HEK293T (cell line): ENCODE results near the gene CPED1.

Experiments used
- CTCF ChIA-PET: fragments of 350-600 bp; formaldehyde crosslinking; extraction: SDS; loops from one replicate; lab custom pipeline; 2021; ENCODE audit warnings: antibody characterized with exemption, inconsistent platforms; lab: Yijun Ruan, JAX
- POLR2A ChIA-PET: fragments of 350-600 bp; formaldehyde crosslinking; extraction: SDS; loops from one replicate; lab custom pipeline; 2020; ENCODE audit warnings: antibody characterized with exemption, inconsistent platforms; lab: Yijun Ruan, JAX
- DNase-seq: peaks from one replicate; pipeline ENCODE4 v3.0.0; 2012; ENCODE audit warnings: mixed read lengths; ENCODE audit errors: extremely low spot score
- ARNT ChIP-seq: fragments of 450-650 bp; IDR thresholded peaks from 2 replicates; pipeline ENCODE4 v1.6.1; 2017; ENCODE audit warnings: mild to moderate bottlenecking
- BHLHE40 ChIP-seq: fragments of 450-650 bp; IDR thresholded peaks from 2 replicates; pipeline ENCODE4 v1.6.1; 2016; ENCODE audit warnings: mild to moderate bottlenecking, moderate library complexity, borderline replicate concordance
- CTBP1 ChIP-seq: fragments of 450-650 bp; IDR thresholded peaks from 2 replicates; pipeline ENCODE4 v1.6.1; 2016; ENCODE audit warnings: borderline replicate concordance
- ELF4 ChIP-seq: fragments of 450-650 bp; IDR thresholded peaks from 2 replicates; pipeline ENCODE4 v1.6.1; 2017; ENCODE audit warnings: antibody characterized with exemption
- FOXA1 ChIP-seq: fragments of 450-650 bp; IDR thresholded peaks from 2 replicates; pipeline ENCODE4 v1.6.1; 2016; ENCODE audit warnings: mild to moderate bottlenecking
- FOXK2 ChIP-seq: fragments of 450-650 bp; IDR thresholded peaks from 2 replicates; pipeline ENCODE4 v1.6.1; 2016; ENCODE audit warnings: mild to moderate bottlenecking
- FOXM1 ChIP-seq: fragments of 450-650 bp; IDR thresholded peaks from 2 replicates; pipeline ENCODE4 v1.6.1; 2017; ENCODE audit warnings: mild to moderate bottlenecking, borderline replicate concordance
- HDGF ChIP-seq: fragments of 450-650 bp; IDR thresholded peaks from 2 replicates; pipeline ENCODE4 v1.6.1; 2017; ENCODE audit warnings: antibody characterized with exemption, borderline replicate concordance
- L3MBTL2 ChIP-seq: fragments of 450-650 bp; conservative IDR thresholded peaks from 2 replicates; pipeline ENCODE4 v1.6.1; 2016; ENCODE audit warnings: mild to moderate bottlenecking
- LEF1 ChIP-seq: fragments of 450-650 bp; IDR thresholded peaks from 2 replicates; pipeline ENCODE4 v1.6.1; 2017; ENCODE audit warnings: mild to moderate bottlenecking, borderline replicate concordance
- NFRKB ChIP-seq: fragments of 450-650 bp; IDR thresholded peaks from 2 replicates; pipeline ENCODE4 v1.6.1; 2016; ENCODE audit warnings: mild to moderate bottlenecking, moderate library complexity
- PKNOX1 ChIP-seq: fragments of 450-650 bp; IDR thresholded peaks from 2 replicates; pipeline ENCODE4 v1.6.1; 2016
- SP1 ChIP-seq: fragments of 450-650 bp; IDR thresholded peaks from 2 replicates; pipeline ENCODE4 v1.6.1; 2017
- SUZ12 ChIP-seq: fragments of 450-650 bp; IDR thresholded peaks from 2 replicates; pipeline ENCODE4 v1.6.1; 2016; ENCODE audit warnings: mild to moderate bottlenecking
- TARDBP ChIP-seq: fragments of 450-650 bp; IDR thresholded peaks from 2 replicates; pipeline ENCODE4 v1.6.1; 2016
- ZNF384 ChIP-seq: fragments of 450-650 bp; IDR thresholded peaks from 2 replicates; pipeline ENCODE4 v1.6.1; 2016

Gene CPED1

GRCh38 chr7:120998520-120998919 is 10.0 kb downstream of the CPED1 start:
- ChIA-PET POLR2A (no interaction called here), CTCF (interaction anchor here (0.6 to 1.0 kb wide), 3 partner anchors 9 to 86 kb away, joined by 3 to 7 read pairs (median 3); no protein-coding TSS in a partner anchor)
- DNase-seq, result no peak
- no peak for TF ChIP-seq TARDBP
- no peak for TF ChIP-seq CTBP1
- TF ChIP-seq NFRKB, result no peak
- no peak for TF ChIP-seq FOXK2
- TF ChIP-seq LEF1, result no peak
- TF ChIP-seq L3MBTL2, result no peak
- TF ChIP-seq BHLHE40, result no peak
- TF ChIP-seq PKNOX1, result no peak

- CTCF ChIA-PET, result interaction anchor here (1.0 kb wide), 2 partner anchors 10 to 12 kb away, joined by 3 read pairs; no protein-coding TSS in a partner anchor
These were observed 10.6 kb downstream of the CPED1 start for GRCh38 chr7:120998996-120999565.

GRCh38 chr7:121000081-121000983 is 11.8 kb downstream of the CPED1 start:
- ChIA-PET CTCF (interaction anchor here (1.2 to 1.3 kb wide), 2 partner anchors 14 to 100 kb away, joined by 3 read pairs; no protein-coding TSS in a partner anchor), POLR2A (no interaction called here)
- TF ChIP-seq PKNOX1 (no peak), SUZ12 (no peak), ELF4 (no peak), ARNT (no peak), L3MBTL2 (no peak), HDGF (no peak)
- no peak for DNase-seq

More at GRCh38 chr7:120998996-120999565, 10.6 kb downstream of the CPED1 start:
- TF ChIP-seq ARNT (no peak), SUZ12 (no peak), CTBP1 (no peak), NFRKB (no peak), HDGF (no peak), ELF4 (no peak), L3MBTL2 (no peak), TARDBP (no peak), FOXA1 (no peak), FOXK2 (no peak), FOXM1 (no peak), PKNOX1 (no peak), BHLHE40 (no peak), LEF1 (no peak), ZNF384 (no peak), SP1 (no peak)
- POLR2A ChIA-PET, result no interaction called here
- DNase-seq, result no peak

GRCh38 chr7:121001234-121001906 is 12.9 kb downstream of the CPED1 start:
- DNase-seq, result no peak
- TF ChIP-seq ARNT, result no peak
- TF ChIP-seq FOXA1, result no peak
- no peak for TF ChIP-seq ZNF384
- TF ChIP-seq SP1, result no peak
- TF ChIP-seq FOXM1, result no peak
- TF ChIP-seq FOXK2, result no peak
- POLR2A ChIA-PET, result no interaction called here
- CTCF ChIA-PET, result interaction anchor here (1.2 to 1.8 kb wide), 3 partner anchors 13 to 99 kb away, joined by 3 to 5 read pairs (median 3); no protein-coding TSS in a partner anchor

- TF ChIP-seq NFRKB (no peak), FOXK2 (no peak), LEF1 (no peak), SP1 (no peak), PKNOX1 (peak; percentile 47; the same call in 1 of the 2 replicates), BHLHE40 (no peak), SUZ12 (no peak)
- ChIA-PET CTCF (interaction anchor here (1.8 kb wide), 1 partner anchor 14 kb away, joined by 5 read pairs; no protein-coding TSS in a partner anchor), POLR2A (interaction anchor here (1.2 kb wide), 1 partner anchor 10 kb away, joined by 3 read pairs; no protein-coding TSS in a partner anchor)
- DNase-seq, result no peak
These were observed 13.7 kb downstream of the CPED1 start for GRCh38 chr7:121002048-121002756.
